ENCODE measurements around the gene NID2. TPM values are rescaled to one million over a fixed set of nuclear protein-coding genes. Genes with fewer than 3 reads are reported as not detected.

The NID2 gene
- total and polyA plus RNA-seq, 9 of the 15 experiments (the other 6 are each of a cell fraction or from before 2014, with no cell fraction given): 0.04 to 0.45 (median 0.16) TPM; not detected in 3

GRCh38 chr14:52010173-52010693 lies 58.6 kb downstream of the NID2 start:
- 93% methylated on average over 2 of the region's 3 CpGs for WGBS (ENCODE audit: insufficient coverage, low coverage, missing lambda C conversion rate)
- no peak for FAIRE-seq

More at GRCh38 chr14:52010173-52010693, 58.6 kb downstream of the NID2 start:
- no peaks in the 10 kb centered on the region for H4K20me1 ChIP-seq (replicated peaks; ENCODE audit: control insufficient read depth, insufficient read depth, low read length)
- BruUV-seq (replicated peaks): no TSS peak
- ATAC-seq: no peak
- H3K9ac ChIP-seq (ENCODE audit: insufficient read depth in 1 of 2, low read depth in 2 of 2, low read length in 2 of 2): no peak overlapping the region
- TF ChIP-seq MGA (IDR thresholded peaks at IDR 0.05): no peak
- TF ChIP-seq MCM7 (IDR thresholded peaks at IDR 0.05): no peak
- TF ChIP-seq ZNF445 (CRISPR knock-in tag; IDR thresholded peaks at IDR 0.05; ENCODE audit: low read depth): no peak
- no peak for TF ChIP-seq ZNF280B (CRISPR knock-in tag; IDR thresholded peaks at IDR 0.05)
- TF ChIP-seq ZBTB43 (CRISPR knock-in tag; IDR thresholded peaks at IDR 0.05): no peak
- no peak for TF ChIP-seq ZNF197 (CRISPR knock-in tag; IDR thresholded peaks at IDR 0.05; ENCODE audit: low read depth)
- no peaks in the 10 kb centered on the region for H3K9me1 ChIP-seq (ENCODE audit: control insufficient read depth, insufficient read depth, low read length)
- peaks cover 62% of the 10 kb centered on the region for H3K36me3 ChIP-seq (ENCODE audit: control insufficient read depth, insufficient read depth, low read length)
- no peak overlapping the region for H3K27ac ChIP-seq (ENCODE audit: extremely low read depth, low read depth, low read length)
- no peak overlapping the region for H2AFZ ChIP-seq (ENCODE audit: low read depth, low read length)
- H3K4me1 ChIP-seq (replicated peaks in 1 of 2; ENCODE audit: control insufficient read depth in 2 of 2, insufficient read depth in 2 of 2, low read length in 2 of 2): no peaks in the 10 kb centered on the region
- CTCF ChIA-PET (ENCODE audit: low intra/inter-chr PET ratio): no interaction called here
- intact Hi-C loops (cut with micrococcal nuclease): no loop called here
- no peaks in the 10 kb centered on the region for H3K9me3 ChIP-seq (replicated peaks; ENCODE audit: control insufficient read depth, insufficient read depth, low read depth, low read length)
- no peak overlapping the region for H3K4me2 ChIP-seq (ENCODE audit: insufficient read depth, low read length)
- in situ Hi-C loops (cut with MboI): no loop called here
- no peaks in the 10 kb centered on the region for H3K79me2 ChIP-seq (ENCODE audit: control insufficient read depth, insufficient read depth, low read length)
- H3K4me3 ChIP-seq: no peak overlapping the region
- POLR2A ChIA-PET: no interaction called here
- H3K27me3 ChIP-seq (ENCODE audit: control insufficient read depth in 2 of 2, insufficient read depth in 2 of 2, low read length in 2 of 2): no peaks in the 10 kb centered on the region
- no peak for DNase-seq (ENCODE audit: extremely low read depth in 1 of 4, low spot score in 3 of 4)

Measured in K562 (cell line).